NOMO-1 treated with DMSO at 0.1 percent for 48 hours (cell line): ENCODE data around the gene GRIP2.

Experiments used
- DNase-seq: peaks from one replicate; lab custom pipeline; 2025; ENCODE audit not compliant: unreplicated experiment; lab: John Stamatoyannopoulos, UW

GRIP2 gene

DNA sequence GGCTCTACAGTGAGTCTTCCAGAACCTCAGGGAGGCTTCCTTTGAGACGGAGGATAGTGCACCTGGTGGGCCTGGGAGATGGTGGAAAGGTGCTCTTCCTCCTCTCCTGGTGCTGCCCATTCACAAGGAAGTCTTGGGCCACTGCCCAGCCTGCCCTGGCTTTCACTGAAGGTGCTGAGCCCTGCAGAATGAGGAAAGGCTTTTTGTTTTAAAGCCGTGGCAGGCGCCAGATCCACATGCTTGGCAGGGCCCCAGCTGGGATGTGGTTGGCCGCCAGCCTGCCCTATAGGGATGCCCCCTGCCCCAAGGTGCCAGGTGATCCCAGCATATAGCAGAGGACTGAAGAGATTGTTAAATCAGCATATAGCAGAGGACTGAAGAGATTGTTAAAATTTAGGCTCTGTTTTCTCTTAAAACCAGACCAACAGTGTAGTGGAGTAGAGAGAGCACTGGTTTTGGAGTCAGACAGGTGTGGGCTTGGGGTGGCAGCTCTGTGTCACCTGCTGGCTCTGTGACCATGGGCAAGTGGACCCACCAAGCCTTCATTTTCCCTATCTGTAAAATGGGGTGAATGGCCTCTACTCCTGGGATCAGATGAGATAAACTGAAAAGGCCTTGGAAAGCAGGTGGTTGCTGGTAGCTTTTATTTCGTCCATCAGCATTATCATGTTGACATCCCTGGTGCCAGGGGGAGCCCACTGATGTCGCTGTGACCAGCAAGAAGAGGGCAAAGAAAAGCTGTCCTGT, 84.4 kb downstream of the GRIP2 start:
- DNase-seq, result no peak

DNA sequence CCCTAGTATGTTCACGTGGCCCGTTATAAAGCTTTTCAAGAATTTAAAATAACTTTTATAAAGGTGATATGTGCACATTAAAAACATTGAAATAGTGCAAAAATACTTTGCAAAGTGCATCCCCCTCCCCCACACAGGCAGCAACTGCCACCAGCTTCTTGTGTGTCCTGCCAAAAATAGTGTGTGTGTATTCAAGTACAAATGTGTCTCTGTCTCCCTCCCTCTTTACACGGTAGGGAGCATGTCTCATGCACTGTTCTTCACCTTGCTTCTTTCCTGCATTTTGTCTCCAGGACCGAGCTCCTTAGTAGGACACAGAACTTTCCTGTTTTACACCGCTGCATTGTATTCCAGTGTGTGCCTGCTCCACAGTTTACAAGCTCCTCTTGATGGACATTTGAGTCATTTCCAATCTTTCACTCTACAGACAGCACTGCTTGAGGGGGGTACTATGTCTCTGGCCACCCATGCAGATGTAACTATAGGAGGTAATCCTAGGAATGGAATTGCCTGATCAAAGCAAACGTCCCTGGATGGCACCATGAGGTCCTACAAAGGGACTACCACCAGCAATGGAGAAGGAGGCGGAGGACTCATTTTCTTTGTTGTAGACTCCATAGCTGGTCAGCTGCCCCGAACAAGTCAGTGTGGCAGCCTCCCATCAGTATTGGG, 85.4 kb downstream of the GRIP2 start:
- DNase-seq, result no peak

DNA sequence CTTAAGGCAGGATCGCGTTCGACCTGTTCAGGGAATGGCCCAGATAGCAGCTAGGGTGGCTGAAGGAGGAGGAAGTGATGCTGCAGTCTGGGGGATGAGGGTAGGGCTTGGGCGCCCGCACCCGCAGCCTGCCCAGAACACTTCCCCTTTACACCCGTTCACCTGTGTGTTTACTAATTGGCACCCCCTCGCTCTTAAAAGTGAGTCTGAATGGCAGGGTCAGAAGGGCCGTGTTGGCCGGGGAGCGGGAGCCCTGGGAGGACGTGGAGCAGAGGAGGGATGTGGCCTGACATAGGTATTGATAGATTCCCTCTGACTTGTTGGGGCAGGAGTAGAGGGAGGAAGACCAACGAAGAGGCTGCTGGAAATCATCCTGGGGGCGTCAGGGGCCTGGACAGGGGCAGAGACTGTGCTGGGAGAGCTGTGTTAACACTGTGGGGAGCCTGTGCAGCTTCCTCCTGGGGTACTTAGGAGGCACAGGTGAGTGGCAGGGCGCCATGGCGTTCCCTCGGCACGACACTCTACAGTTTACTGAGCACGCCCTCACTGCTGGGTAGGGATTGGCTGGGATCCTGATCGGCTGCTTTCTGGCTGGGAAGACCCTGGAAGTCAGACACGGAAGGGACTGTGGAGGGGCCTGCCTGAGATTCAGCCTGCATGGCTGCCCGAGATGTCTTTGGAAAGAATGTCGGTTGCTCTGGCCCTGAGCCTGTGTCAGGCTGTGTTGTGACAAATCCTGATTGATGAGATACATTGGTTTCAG, 86.1 kb downstream of the GRIP2 start:
- no peak for DNase-seq

DNA sequence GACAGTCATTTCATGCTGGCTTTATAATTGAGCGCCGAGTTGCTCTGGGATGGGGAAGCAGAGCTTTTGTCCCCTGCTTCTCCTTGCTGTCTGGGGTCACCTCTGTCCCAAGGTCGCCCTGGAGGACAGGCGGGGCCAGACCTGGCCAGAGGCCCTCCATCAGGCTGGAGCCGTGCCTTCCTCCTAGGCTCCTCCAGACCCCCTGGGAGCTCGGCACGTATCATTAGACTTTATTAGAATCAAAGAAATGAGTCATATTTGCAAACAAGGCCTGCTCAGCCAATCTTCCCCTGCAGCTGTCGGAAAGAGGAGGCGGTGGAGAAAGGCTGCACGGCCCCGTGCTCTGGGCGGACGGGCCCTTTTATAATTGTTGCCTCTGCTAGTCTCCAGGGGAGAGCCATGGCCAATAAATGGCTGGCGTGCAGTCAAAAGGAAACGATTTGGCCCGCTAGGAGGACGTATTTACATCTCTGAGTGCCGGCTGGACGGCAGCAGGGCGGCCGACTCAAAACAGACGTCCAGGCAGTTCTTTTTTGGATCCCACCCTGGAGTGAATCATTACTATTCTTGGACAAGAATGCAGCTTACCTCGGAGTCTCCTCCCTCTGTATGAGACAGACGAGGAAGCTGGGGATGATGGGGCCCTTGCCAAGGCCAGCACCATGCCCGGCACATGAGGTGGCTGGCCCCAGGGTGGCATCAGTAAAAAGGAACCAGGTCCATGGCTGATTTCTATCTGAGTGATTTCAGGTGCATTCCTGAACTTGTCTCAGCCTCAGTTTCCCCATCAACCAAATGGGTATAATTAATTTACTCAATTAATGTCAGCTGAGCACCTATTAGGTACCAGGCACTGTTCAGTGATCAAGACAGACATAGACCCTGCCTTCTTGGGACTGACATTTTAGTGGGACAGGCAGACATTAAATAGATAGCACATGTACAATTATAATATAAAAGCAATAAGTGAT, 87.1 kb downstream of the GRIP2 start:
- DNase-seq, result no peak

DNA sequence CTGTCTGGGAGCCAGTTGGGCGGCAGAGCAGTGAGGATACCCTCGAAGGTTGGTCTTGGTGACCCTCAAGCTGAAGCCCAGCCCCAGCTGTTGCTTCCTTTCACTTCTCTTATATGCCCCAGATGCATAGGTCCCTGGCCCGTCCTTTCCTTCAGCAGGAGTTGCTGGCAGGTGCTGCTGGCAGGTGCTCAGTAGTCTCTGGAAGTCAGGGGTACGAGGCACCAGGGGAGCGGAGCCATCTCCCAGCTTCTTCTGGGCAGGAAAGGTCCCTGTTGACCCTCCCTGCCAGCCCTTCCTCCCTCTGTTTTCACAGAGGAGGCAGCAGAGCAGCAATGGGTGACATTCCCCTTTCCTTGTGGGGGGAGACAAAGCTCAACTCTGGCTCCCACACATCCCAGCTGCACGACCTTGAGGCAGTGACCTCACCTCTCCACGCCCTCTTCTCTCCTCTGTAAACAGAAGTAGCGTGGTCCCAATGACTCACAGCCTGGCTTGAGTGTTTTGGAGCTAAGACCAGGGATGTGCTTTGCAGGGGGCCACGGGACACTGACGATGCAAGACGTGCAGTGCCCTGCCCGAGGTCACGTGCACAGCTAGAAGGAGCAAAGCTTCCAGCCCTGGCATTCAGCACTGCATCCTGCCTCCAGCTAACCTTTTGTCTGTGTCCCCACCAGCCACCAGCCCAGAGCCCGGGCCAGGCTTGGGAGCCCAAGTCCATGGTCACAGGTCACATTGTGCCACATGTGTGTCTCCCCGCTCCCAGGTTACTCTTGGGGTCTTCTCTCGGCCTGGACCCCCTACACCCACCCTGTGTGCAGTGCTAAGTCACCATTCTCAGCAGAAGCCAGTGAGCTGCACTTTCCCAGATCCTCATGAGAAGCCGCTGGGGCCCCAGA, 88.0 kb downstream of the GRIP2 start:
- no peak for DNase-seq

DNA sequence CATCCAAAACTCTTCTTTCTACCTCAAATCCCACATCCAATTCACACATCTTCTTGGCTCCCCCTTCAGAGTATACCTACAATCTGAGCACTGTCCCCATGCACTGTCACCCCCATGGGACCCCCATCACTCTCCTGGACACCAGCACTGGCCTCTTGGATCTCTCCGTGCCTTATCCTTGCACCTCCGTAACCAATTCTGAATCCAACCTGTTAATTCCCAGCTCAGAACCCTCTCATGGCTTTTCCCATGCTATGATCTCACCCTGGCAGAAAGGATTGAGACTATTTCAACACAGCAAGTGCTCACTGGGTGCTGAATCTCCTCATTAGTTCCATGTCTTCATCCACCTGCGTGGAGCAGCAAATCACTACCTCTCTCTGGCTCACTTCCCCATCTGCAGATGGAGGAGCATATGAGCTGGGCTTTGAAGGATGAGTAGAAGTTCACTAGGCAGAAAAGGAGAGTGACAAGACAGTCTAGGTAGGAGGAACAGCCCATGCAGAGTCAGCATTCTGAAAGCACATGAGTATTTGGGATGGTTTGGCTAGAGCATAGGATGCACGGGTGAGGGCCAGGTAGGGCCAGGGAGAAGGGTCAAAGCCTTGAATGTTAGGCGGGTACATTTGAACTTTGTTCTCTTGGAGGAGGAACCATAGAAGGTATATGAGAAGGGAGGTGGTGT, 89.1 kb downstream of the GRIP2 start:
- DNase-seq, result no peak

DNA sequence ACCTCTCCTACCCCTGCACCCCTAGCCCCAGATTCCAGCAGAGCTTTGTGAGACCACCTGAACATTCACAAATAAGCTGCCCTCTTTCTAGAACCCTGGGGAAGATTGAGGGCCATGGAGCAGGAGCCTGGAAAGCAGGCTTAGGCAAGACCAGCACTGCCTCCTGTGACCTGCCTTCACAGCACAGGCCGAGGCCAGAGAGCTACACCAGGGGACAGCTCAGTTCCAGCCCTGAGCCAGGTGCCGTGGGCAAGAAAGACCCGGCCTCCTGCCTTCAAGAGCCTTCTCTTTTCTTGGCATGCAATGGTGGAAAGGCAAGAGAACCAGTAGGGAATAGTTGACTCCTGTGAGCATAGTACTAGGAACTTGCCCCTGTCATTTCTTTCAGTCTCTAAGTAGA, 89.6 kb downstream of the GRIP2 start:
- DNase-seq, result no peak

DNA sequence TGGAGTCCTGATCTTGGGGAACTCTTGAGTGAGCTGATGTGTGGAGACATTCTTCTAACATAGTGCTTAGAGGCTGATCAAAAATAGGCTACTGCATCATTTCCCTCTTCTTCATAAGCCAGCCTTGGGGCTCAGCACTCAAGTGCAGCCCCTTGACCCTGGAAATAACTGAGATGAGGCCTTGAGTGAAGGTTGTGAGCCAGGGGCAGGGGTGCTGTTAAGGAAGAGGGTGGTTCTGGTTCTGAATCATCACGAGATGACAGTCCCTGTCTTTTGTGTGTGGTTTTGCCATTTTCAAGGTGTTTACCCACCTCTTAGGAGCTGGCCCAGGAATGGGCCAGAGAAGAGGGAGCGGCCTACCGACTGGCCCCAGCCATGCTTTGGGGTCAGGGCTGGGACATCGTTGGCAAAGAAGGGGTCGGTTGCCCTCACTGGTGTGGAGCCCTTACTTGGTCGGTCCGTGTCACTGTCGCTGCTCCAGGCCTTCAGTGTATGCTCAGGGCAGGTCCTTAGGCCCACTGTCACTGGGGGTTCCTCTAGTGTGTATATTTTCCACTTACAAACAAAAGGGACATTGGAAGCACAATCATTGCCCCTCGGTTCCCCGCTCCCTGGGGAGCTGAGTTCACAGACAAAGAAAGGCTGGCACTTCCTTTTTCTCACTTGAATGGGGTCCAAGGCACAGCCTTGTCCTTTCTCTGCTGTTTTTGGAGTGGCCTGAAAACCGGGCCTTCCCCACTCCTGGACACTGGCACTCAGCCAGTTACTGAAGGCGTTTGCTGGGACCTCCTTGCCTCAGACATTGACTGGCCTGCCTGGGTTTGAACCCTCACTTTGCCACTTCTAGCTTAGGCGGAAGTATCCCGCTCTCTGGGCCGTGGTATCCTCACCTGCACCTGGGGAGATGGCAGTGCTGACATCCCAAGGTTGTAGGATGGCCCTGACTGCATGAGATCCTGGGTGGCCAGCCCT, 91.1 kb downstream of the GRIP2 start:
- DNase-seq, result no peak

DNA sequence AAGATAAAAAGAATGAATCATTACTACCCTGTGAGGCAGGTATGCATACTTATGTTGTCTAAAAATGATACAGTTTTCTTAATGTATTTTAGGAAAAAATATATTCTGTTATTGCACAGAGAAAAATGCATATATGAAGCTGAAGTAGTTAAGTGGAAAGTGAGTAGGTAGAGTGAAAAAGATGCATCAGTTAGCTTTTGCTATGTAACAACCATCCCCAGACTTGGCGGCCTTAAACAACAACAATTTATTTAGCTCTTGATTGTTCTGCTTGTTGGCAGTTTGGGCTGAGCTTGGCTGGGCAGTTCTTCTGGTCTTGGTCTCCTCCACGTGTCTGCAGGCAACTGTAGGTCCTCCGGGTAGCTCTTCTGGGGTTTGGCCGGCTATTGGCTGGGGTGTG, 92.1 kb downstream of the GRIP2 start:
- no peak for DNase-seq

DNA sequence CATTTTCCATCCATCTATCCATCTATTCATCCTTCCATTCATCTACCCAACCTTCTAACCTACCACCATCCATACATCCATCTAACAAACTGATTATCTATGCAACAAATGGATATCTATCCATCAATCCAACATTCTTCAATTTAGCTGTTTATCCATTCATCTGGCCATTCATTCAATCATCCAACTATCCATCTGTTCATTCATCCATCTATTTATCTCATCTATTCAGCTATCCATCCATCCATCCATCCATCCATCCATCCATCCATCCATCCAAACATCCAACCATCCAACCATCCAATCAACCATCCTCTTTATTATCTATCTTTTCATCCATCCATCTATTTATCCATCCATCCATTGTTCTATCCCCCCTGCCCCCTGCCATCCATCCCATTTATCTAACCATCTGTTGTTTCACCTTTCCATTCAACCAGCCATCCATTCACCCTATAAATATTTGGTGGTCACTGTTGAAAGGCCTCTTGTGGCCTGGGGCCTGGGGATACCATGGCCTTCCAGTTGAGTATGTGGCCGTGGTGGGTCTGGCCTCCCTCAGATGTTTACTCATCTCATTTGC, 93.1 kb downstream of the GRIP2 start:
- no peak for DNase-seq

DNA sequence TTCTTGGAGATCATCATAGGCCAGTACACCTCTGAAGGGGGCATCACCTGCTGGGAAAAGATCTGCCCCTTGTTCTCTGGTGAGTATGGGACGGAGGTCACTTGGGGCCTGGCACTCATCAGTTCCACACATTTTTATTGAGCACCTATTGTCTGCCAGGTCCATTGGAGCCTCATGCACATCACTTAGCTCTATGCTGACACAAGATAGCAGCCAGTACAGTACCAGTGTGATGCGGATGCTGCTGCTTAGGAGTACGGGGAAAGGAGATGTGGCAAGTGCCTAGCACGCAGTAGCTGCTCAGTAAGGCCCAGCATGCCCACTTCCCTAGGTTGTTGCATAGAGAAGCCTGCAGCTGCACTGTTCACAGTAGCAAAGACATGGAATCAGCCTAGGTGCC, 94.4 kb downstream of the GRIP2 start:
- DNase-seq, result no peak

DNA sequence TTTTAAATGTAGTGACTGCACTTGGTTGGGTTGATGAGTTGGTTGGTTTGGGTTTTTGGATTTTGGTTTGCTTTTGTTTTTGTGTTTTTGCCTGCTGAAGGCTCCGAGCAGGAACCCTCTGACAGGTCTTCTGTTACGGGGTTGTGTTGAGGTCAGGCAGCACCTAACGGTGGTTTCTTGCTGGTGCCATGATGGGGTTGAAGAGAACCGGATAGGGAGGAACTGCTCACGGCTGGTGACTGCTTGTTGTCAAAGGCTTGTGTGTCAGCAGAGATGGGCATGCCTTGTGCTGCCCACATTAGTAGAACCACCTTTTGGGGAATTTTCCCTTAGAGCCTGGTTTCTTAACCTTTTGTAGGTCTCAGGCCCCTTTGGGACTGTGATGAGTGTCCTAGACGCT, 95.8 kb downstream of the GRIP2 start:
- DNase-seq, result no peak

DNA sequence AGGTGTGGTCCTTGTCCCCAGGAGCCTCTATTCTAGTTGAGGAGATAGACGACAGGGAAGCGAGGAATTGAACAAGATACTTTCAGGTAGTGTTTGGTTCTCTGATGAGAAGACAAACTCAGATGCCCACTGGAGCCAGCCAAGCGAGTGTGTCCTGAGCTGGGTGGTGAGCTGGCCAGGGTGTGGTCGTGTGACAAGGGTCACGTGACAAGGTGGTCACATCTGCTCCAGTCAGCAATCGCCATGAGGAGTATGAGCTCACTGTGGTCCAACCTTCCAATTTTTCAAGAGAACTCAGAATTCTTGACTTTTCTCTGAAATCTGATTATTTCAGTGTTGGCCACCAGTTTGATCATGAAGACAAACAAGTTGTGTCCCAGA, 98.2 kb downstream of the GRIP2 start:
- DNase-seq, result no peak

DNA sequence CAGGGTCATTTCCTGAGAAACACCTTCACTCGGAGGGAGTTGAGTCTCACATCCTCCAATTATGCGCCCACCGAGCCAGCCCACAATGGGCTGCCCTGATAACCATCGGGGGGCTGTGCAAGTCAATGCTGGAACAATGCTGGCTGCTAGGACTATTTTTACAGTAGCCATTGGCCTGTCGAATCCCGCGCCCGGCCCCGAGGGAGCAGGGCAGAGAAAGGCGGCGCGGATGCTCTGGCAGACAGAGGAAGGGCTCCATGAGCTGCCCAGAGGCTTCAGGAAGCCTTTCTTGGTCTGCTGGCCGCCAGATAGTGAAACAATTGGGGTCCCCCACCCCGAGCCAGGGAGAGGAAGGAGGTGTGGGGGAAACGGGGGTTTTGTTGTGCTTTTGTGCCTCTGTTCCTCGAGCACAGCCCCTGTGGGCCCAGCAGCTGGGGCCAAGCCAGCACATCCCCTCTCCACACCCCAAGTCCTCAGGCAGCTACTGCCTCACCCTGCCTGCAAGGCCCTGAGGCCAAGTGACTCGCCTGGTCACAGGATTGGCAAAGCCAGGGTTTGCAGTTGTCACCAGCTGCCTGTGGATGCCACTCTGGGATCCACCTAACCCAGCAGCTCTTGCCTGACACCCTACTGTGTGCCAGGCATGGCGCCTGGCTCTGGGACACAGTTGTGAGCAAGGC, 98.8 kb downstream of the GRIP2 start:
- no peak for DNase-seq

DNA sequence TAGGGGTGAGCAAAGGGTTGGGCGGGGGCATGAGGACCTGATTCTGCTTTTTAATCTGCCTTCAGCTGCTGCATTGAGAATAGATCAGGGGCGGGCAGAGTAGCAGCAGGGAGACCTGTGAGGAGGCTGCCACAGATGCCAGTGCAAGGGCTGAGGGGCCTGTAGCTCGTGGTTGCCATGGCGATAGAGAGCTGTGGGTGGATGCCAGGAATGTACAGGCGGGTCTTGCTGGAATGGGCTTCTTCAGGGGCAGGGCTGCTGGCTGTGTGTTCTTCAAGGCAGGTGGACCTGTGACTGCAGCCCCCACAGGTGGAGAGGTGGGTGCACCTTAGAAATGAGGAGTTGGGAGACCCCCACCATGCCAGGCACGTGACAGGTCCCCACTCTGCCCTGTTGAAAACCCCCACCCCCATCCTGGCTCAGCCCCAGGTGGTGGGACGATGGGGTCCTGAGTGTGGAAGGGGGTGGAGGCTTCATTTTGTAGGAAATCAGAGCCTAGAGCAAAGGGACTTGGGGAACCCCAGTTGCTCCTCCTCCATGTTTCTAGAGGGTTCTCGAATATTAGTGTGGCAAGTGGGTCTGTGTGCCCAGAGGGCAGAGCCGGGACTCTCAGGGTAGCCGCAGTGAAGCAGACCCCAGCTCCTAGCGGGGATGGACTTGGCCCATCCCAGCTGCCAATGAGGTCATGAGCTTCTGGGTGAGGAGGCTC, 99.5 kb downstream of the GRIP2 start:
- DNase-seq, result no peak

DNA sequence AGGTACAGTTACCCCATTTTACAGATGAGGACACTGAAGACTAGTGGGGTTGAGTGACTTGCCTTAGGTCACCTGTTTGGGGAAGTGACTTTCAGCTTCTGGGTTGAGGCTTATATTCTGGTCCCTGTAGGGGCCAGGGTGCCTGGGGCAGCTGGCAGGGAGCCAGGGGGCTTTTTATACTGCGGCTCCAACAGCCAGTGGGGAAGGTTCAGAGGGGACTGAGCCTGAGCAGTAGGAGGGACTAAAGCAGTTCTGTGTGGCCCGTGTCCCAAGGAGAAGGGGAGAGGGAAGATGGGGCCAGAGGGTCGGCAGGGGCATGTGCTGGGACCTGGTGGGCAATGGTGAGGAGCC, 100.0 kb downstream of the GRIP2 start:
- no peak for DNase-seq
